HG03097 (cell line): ENCODE data around the gene TCF7L1.
"Not testable (repeated sequence)": the region's sequence is repeated elsewhere in the genome, so short reads cannot be mapped to it uniquely, and the experiment has no call there.

Experiments used
- ATAC-seq: cut with Tn5 transposase; IDR thresholded peaks from one replicate; pipeline ENCODE4 v1.9.1; 2021; ENCODE audit not compliant: unreplicated experiment, low FRiP score

The TCF7L1 gene

GRCh38 chr2:85181134-85181631 is 48.0 kb downstream of the TCF7L1 start:
- no peak for ATAC-seq

- no peak for ATAC-seq
Observed at GRCh38 chr2:85181844-85182456, 48.8 kb downstream of the TCF7L1 start.

- no peak for ATAC-seq
Observed at GRCh38 chr2:85183076-85183475, 49.9 kb downstream of the TCF7L1 start.

- no peak for ATAC-seq
Observed at GRCh38 chr2:85183479-85183878, 50.3 kb downstream of the TCF7L1 start.

- ATAC-seq = no peak
Observed at GRCh38 chr2:85184231-85184630, 51.0 kb downstream of the TCF7L1 start.

- ATAC-seq = no peak
Observed at GRCh38 chr2:85184990-85185389, 51.8 kb downstream of the TCF7L1 start.

- ATAC-seq = no peak
Observed at GRCh38 chr2:85185431-85185940, 52.3 kb downstream of the TCF7L1 start.

GRCh38 chr2:85187069-85187468 is 53.9 kb downstream of the TCF7L1 start:
- ATAC-seq = no peak

GRCh38 chr2:85188852-85189251 is 55.7 kb downstream of the TCF7L1 start:
- no peak for ATAC-seq

- no peak for ATAC-seq
Observed at GRCh38 chr2:85189606-85190270, 56.5 kb downstream of the TCF7L1 start.

- no peak for ATAC-seq
Observed at GRCh38 chr2:85191157-85191556, 58.0 kb downstream of the TCF7L1 start.

GRCh38 chr2:85194780-85195480 is 61.7 kb downstream of the TCF7L1 start:
- no peak for ATAC-seq

- no peak for ATAC-seq
Observed at GRCh38 chr2:85195956-85196355, 62.8 kb downstream of the TCF7L1 start.

GRCh38 chr2:85199698-85200097 is 66.5 kb downstream of the TCF7L1 start:
- no peak for ATAC-seq

- no peak for ATAC-seq
Observed at GRCh38 chr2:85209887-85210286, 76.7 kb downstream of the TCF7L1 start.

- ATAC-seq = no peak
Observed at GRCh38 chr2:85210511-85210910, 77.3 kb downstream of the TCF7L1 start.

- not testable (repeated sequence) for ATAC-seq
Observed at GRCh38 chr2:85211606-85212005, 78.4 kb downstream of the TCF7L1 start.

- no peak for ATAC-seq
Observed at GRCh38 chr2:85212841-85213240, 79.6 kb downstream of the TCF7L1 start.

- no peak for ATAC-seq
Observed at GRCh38 chr2:85213404-85213803, 80.2 kb downstream of the TCF7L1 start.

GRCh38 chr2:85213901-85214512 is 80.8 kb downstream of the TCF7L1 start:
- no peak for ATAC-seq

GRCh38 chr2:85215081-85215447 is 81.9 kb downstream of the TCF7L1 start:
- ATAC-seq = no peak
